K562 (cell line): Measurements from ENCODE around the gene TSC22D2.
A peak's percentile ranks its signal among the peaks of the same experiment; 100 is the strongest.

Experiments used
- DMBX1 ChIP-seq: fragments of 250-450 bp; sonication (Bioruptor Pico); IDR thresholded peaks from 2 replicates; pipeline ENCODE4 v1.8.0; 2022; ENCODE audit warnings: inconsistent platforms, mild to moderate bottlenecking, moderate library complexity, borderline replicate concordance
- EP300 ChIP-seq: IDR thresholded peaks from 2 replicates; pipeline ENCODE4 v1.6.1; 2012; ENCODE audit warnings: low read length, improper control_type of control experiment
- JUND ChIP-seq, 2 experiments: IDR thresholded peaks; 2 replicates in 1 of 2; 3 replicates in 1 of 2; pipeline ENCODE4 v1.6.1; 2011; ENCODE audit warnings: borderline replicate concordance in 2 of 2, low read depth in 2 of 2, low read length in 2 of 2, improper control_type of control experiment in 1 of 2, missing biosample characterization in 1 of 2, missing genetic modification characterization in 1 of 2, missing genetic modification reagents in 1 of 2
- MAZ ChIP-seq, 2 experiments: fragments of 450-650 bp in 1 of 2; sonication (generic) in 1 of 2; formaldehyde crosslinking; IDR thresholded peaks in 1 of 2; conservative IDR thresholded peaks in 1 of 2; 2 replicates each; pipeline versions ENCODE4 v1.4.0 to v1.5.0; 2020; ENCODE audit warnings: mild to moderate bottlenecking in 1 of 2, missing genetic modification reagents in 1 of 2
- POLR2A ChIP-seq: fragments of 450-650 bp; conservative IDR thresholded peaks from 2 replicates; pipeline ENCODE4 v1.6.1; 2016
- RAD21 ChIP-seq, 2 experiments: fragments of 250-450 bp in 1 of 2; fragments of 450-650 bp in 1 of 2; sonication (Bioruptor Pico) in 1 of 2; formaldehyde crosslinking in 1 of 2; IDR thresholded peaks in 1 of 2; conservative IDR thresholded peaks in 1 of 2; 2 replicates each; pipeline versions ENCODE4 v1.4.0 to v1.8.0; 2020 to 2022; ENCODE audit warnings: mild to moderate bottlenecking in 2 of 2, moderate library complexity in 1 of 2
- RBFOX2 ChIP-seq: fragments of 200-400 bp; formaldehyde crosslinking; IDR thresholded peaks from 2 replicates; pipeline ENCODE4 v1.6.1; 2017; ENCODE audit warnings: low read depth, mild to moderate bottlenecking, low read length, moderate library complexity
- TAF7 ChIP-seq: fragments of 450-650 bp; IDR thresholded peaks from 2 replicates; pipeline ENCODE4 v1.6.1; 2016; ENCODE audit warnings: missing genetic modification characterization, missing compliant biosample characterization
- TCF7L2 ChIP-seq: fragments of 150-350 bp; IDR thresholded peaks from 2 replicates; pipeline ENCODE4 v1.6.1; 2016; ENCODE audit warnings: low read depth, mild to moderate bottlenecking, low read length, moderate library complexity
- TF ChIP-seq, protein P1 (sequence below), 3 experiments: IDR thresholded peaks in 2 of 3; conservative IDR thresholded peaks in 1 of 3; 2 replicates each; pipeline ENCODE4 v1.5.1; 2011 to 2012; ENCODE audit warnings: low read length in 3 of 3, mild to moderate bottlenecking in 3 of 3, control low read depth in 2 of 3, improper control_type of control experiment in 1 of 3, inconsistent platforms in 1 of 3, low read depth in 1 of 3, mixed read lengths in 1 of 3, moderate library complexity in 1 of 3; ENCODE audit not compliant: insufficient read depth in 2 of 3
- TF ChIP-seq, protein P2 (sequence below): conservative IDR thresholded peaks from 2 replicates; pipeline ENCODE4 v1.6.1; 2011; ENCODE audit warnings: low read depth, mild to moderate bottlenecking, low read length; ENCODE audit not compliant: control insufficient read depth
- TF ChIP-seq, protein P3 (sequence below): sonication (generic); formaldehyde crosslinking; IDR thresholded peaks from 2 replicates; pipeline ENCODE4 v1.8.1; 2022; ENCODE audit warnings: missing genetic modification reagents
- TF ChIP-seq, protein P4 (sequence below): sonication (generic); formaldehyde crosslinking; IDR thresholded peaks from 2 replicates; pipeline ENCODE4 v1.8.1; 2023; ENCODE audit warnings: mild to moderate bottlenecking, missing genetic modification reagents

DNA sequence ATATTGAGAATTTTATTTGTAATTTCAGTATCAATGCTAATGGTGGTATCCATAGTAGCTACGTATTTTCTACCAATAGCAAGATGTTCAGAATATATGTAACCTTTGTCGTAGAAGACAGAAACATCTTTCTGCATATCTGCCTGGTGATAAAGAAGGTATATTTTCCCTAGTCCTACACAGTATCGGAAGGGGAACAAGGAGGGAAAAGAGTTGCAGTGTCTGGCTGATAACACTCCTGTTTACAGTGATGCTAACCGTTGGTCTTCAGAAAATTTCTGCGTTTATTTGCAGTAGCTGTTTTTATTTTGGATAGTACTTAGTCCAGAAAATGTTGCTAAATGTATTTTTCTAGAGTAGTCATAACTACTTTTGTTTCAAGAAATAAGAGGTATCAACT is 25.2 kb downstream of the TSC22D2 start:
- TF ChIP-seq, protein P1, sequence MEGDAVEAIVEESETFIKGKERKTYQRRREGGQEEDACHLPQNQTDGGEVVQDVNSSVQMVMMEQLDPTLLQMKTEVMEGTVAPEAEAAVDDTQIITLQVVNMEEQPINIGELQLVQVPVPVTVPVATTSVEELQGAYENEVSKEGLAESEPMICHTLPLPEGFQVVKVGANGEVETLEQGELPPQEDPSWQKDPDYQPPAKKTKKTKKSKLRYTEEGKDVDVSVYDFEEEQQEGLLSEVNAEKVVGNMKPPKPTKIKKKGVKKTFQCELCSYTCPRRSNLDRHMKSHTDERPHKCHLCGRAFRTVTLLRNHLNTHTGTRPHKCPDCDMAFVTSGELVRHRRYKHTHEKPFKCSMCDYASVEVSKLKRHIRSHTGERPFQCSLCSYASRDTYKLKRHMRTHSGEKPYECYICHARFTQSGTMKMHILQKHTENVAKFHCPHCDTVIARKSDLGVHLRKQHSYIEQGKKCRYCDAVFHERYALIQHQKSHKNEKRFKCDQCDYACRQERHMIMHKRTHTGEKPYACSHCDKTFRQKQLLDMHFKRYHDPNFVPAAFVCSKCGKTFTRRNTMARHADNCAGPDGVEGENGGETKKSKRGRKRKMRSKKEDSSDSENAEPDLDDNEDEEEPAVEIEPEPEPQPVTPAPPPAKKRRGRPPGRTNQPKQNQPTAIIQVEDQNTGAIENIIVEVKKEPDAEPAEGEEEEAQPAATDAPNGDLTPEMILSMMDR (IDR thresholded peaks at IDR 0.05 in 2 of 3, conservative IDR thresholded peaks at IDR 0.05 in 1 of 3; ENCODE audit: insufficient read depth in 2 of 3, low read depth in 1 of 3, low read length in 3 of 3): no peak
- TF ChIP-seq DMBX1 (CRISPR knock-in tag) (no peak), TCF7L2 (no peak), MAZ (CRISPR knock-in tag; conservative IDR thresholded peaks at IDR 0.05 in 1 of 2, IDR thresholded peaks at IDR 0.05 in 1 of 2) (no peak), TAF7 (tag) (no peak), RBFOX2 (no peak), EP300 (peak; percentile 77), JUND (IDR thresholded peaks at IDR 0.05; ENCODE audit: borderline replicate concordance, low read depth, low read length) (no peak), JUND (tag; IDR thresholded peaks at IDR 0.05; ENCODE audit: borderline replicate concordance, low read depth, low read length) (peak; percentile 66; the same call in 1 of the 3 replicates), POLR2A (no peak), RAD21 (CRISPR knock-in tag; conservative IDR thresholded peaks at IDR 0.05 in 1 of 2, IDR thresholded peaks at IDR 0.05 in 1 of 2) (no peak)
- TF ChIP-seq, protein P2, sequence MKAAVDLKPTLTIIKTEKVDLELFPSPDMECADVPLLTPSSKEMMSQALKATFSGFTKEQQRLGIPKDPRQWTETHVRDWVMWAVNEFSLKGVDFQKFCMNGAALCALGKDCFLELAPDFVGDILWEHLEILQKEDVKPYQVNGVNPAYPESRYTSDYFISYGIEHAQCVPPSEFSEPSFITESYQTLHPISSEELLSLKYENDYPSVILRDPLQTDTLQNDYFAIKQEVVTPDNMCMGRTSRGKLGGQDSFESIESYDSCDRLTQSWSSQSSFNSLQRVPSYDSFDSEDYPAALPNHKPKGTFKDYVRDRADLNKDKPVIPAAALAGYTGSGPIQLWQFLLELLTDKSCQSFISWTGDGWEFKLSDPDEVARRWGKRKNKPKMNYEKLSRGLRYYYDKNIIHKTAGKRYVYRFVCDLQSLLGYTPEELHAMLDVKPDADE: no peak
- TF ChIP-seq, protein P3, sequence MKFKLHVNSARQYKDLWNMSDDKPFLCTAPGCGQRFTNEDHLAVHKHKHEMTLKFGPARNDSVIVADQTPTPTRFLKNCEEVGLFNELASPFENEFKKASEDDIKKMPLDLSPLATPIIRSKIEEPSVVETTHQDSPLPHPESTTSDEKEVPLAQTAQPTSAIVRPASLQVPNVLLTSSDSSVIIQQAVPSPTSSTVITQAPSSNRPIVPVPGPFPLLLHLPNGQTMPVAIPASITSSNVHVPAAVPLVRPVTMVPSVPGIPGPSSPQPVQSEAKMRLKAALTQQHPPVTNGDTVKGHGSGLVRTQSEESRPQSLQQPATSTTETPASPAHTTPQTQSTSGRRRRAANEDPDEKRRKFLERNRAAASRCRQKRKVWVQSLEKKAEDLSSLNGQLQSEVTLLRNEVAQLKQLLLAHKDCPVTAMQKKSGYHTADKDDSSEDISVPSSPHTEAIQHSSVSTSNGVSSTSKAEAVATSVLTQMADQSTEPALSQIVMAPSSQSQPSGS: no peak
- TF ChIP-seq, protein P4, sequence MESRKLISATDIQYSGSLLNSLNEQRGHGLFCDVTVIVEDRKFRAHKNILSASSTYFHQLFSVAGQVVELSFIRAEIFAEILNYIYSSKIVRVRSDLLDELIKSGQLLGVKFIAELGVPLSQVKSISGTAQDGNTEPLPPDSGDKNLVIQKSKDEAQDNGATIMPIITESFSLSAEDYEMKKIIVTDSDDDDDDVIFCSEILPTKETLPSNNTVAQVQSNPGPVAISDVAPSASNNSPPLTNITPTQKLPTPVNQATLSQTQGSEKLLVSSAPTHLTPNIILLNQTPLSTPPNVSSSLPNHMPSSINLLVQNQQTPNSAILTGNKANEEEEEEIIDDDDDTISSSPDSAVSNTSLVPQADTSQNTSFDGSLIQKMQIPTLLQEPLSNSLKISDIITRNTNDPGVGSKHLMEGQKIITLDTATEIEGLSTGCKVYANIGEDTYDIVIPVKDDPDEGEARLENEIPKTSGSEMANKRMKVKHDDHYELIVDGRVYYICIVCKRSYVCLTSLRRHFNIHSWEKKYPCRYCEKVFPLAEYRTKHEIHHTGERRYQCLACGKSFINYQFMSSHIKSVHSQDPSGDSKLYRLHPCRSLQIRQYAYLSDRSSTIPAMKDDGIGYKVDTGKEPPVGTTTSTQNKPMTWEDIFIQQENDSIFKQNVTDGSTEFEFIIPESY (CRISPR knock-in tag): no peak
